H1 (cell line): ENCODE measurements around the gene SHROOM3. TPM values are rescaled to one million over a fixed set of nuclear protein-coding genes. Genes with fewer than 3 reads are reported as not detected.
"Not testable (repeated sequence)": the region's sequence is repeated elsewhere in the genome, so short reads cannot be mapped to it uniquely, and the experiment has no call there.

Experiments used
- CTCF ChIA-PET: fragments of 300-600 bp; sonication (Branson Sonifier 250); formaldehyde crosslinking; loops from one replicate; lab custom pipeline; 2021; ENCODE audit not compliant: partially characterized antibody; lab: Charles Lee
- POLR2A ChIA-PET: fragments of 300-600 bp; sonication (Branson Sonifier 250); formaldehyde crosslinking; loops from one replicate; lab custom pipeline; 2021; ENCODE audit warnings: inconsistent platforms; ENCODE audit not compliant: partially characterized antibody; lab: Charles Lee
- DNase-seq, 2 experiments: peaks; one replicate each; pipeline versions ENCODE4 v3.0.0 to v3.0.0-alpha.2; 2010 to 2022; ENCODE audit warnings: low spot score in 2 of 2, low read depth in 1 of 2, mixed read lengths in 1 of 2
- FAIRE-seq: peaks from 2 replicates; lab custom pipeline; 2011; peaks lifted over from hg19 to GRCh38; lab: Jason Lieb, UNC
- H2AFZ ChIP-seq: 2 replicates; pipeline ENCODE4 v1.8.1; 2012; ENCODE audit warnings: low read length, inconsistent platforms
- H2AK5ac ChIP-seq: 2 replicates; pipeline ENCODE4 v1.6.1; 2013; ENCODE audit warnings: low read depth, low read length
- H2BK120ac ChIP-seq: replicated peaks from 2 replicates; pipeline ENCODE3; 2013; ENCODE audit warnings: low read depth, low read length, inconsistent platforms
- H2BK12ac ChIP-seq: 2 replicates; pipeline ENCODE4 v1.6.1; 2013; ENCODE audit warnings: low read depth, low read length
- H2BK15ac ChIP-seq: 2 replicates; pipeline ENCODE4 v1.6.1; 2013; ENCODE audit warnings: low read length
- H2BK20ac ChIP-seq: 2 replicates; pipeline ENCODE4 v1.6.1; 2013; ENCODE audit warnings: low read length
- H2BK5ac ChIP-seq: 2 replicates; pipeline ENCODE4 v1.6.1; 2013; ENCODE audit warnings: low read depth, low read length
- H3K14ac ChIP-seq: 2 replicates; pipeline ENCODE4 v1.6.1; 2013; ENCODE audit warnings: inconsistent platforms; ENCODE audit not compliant: insufficient read length
- H3K18ac ChIP-seq: 2 replicates; pipeline ENCODE4 v1.6.1; 2013; ENCODE audit warnings: low read length; ENCODE audit errors: extremely low read depth
- H3K23ac ChIP-seq: 2 replicates; pipeline ENCODE4 v1.6.1; 2013; ENCODE audit warnings: inconsistent platforms; ENCODE audit not compliant: insufficient read length
- H3K23me2 ChIP-seq: 2 replicates; pipeline ENCODE4 v1.6.1; 2013; ENCODE audit warnings: low read depth, low read length
- H3K27ac ChIP-seq: 2 replicates; pipeline ENCODE4 v1.6.1; 2011; ENCODE audit warnings: low read depth, low read length, inconsistent platforms
- H3K27me3 ChIP-seq, 4 experiments: replicated peaks in 1 of 4; 1 replicate in 1 of 4; 2 replicates in 3 of 4; pipeline versions ENCODE4 v1.6.1 to v1.8.1; 2011 to 2013; ENCODE audit warnings: low read length in 3 of 4, mild to moderate bottlenecking in 3 of 4, inconsistent platforms in 2 of 4, mixed read lengths in 2 of 4, moderate library complexity in 1 of 4; ENCODE audit not compliant: control insufficient read depth in 3 of 4, insufficient read depth in 3 of 4; ENCODE audit errors: extremely low read depth in 1 of 4
- H3K36me3 ChIP-seq, 4 experiments: 2 replicates each; pipeline versions ENCODE4 v1.6.1 to v1.8.1; 2011 to 2013; ENCODE audit warnings: mild to moderate bottlenecking in 4 of 4, low read length in 3 of 4, moderate library complexity in 2 of 4, control low read depth in 1 of 4, inconsistent platforms in 1 of 4; ENCODE audit not compliant: insufficient read depth in 4 of 4, control insufficient read depth in 2 of 4
- H3K4ac ChIP-seq: replicated peaks from 2 replicates; pipeline ENCODE3; 2013; ENCODE audit warnings: low read length, low read depth, mixed read lengths, inconsistent platforms; ENCODE audit not compliant: insufficient read length
- H3K4me1 ChIP-seq, 4 experiments: replicated peaks in 1 of 4; 1 replicate in 1 of 4; 2 replicates in 3 of 4; pipeline versions ENCODE4 v1.6.1 to v1.8.1; 2011 to 2013; ENCODE audit warnings: low read length in 3 of 4, inconsistent platforms in 2 of 4, mixed read lengths in 1 of 4; ENCODE audit not compliant: insufficient read depth in 4 of 4, control insufficient read depth in 3 of 4
- H3K4me2 ChIP-seq, 2 experiments: 2 replicates each; pipeline versions ENCODE4 v1.6.1 to v1.8.1; 2011 to 2013; ENCODE audit warnings: low read depth in 2 of 2, low read length in 2 of 2, control low read depth in 1 of 2, inconsistent platforms in 1 of 2, mild to moderate bottlenecking in 1 of 2; ENCODE audit not compliant: insufficient read depth in 1 of 2
- H3K4me3 ChIP-seq, 4 experiments: fragments of 200-600, 300-600 bp in 1 of 4; sonication (generic), shearing (Covaris generic), sonication (Bioruptor Twin) in 1 of 4; 2 replicates each; pipeline versions ENCODE4 v1.5.1 to v1.8.1; 2011 to 2016; ENCODE audit warnings: low read length in 4 of 4, low read depth in 3 of 4, control low read depth in 2 of 4, inconsistent platforms in 2 of 4, mild to moderate bottlenecking in 2 of 4, mixed read lengths in 1 of 4, moderate library complexity in 1 of 4; ENCODE audit not compliant: insufficient read depth in 2 of 4; ENCODE audit errors: extremely low read depth in 1 of 4
- H3K56ac ChIP-seq: replicated peaks from 2 replicates; pipeline ENCODE3; 2013; ENCODE audit warnings: low read depth, mild to moderate bottlenecking, mixed read lengths, low read length, inconsistent platforms; ENCODE audit not compliant: insufficient read length
- H3K79me1 ChIP-seq: 2 replicates; pipeline ENCODE4 v1.6.1; 2013; ENCODE audit warnings: low read depth, low read length, control low read depth
- H3K79me2 ChIP-seq, 2 experiments: 2 replicates each; pipeline versions ENCODE4 v1.6.1 to v1.8.1; 2012 to 2013; ENCODE audit warnings: low read length in 2 of 2, mild to moderate bottlenecking in 2 of 2, inconsistent platforms in 1 of 2; ENCODE audit not compliant: insufficient read depth in 2 of 2, control insufficient read depth in 1 of 2
- H3K9ac ChIP-seq, 4 experiments: replicated peaks in 1 of 4; 1 replicate in 1 of 4; 2 replicates in 3 of 4; pipeline versions ENCODE4 v1.6.1 to v1.8.1; 2011 to 2013; ENCODE audit warnings: low read depth in 3 of 4, low read length in 3 of 4, control low read depth in 2 of 4, mild to moderate bottlenecking in 2 of 4, moderate library complexity in 2 of 4, inconsistent platforms in 1 of 4; ENCODE audit errors: extremely low read depth in 1 of 4
- H3K9me3 ChIP-seq, 2 experiments: 2 replicates each; pipeline versions ENCODE4 v1.6.1 to v1.8.1; 2012 to 2013; ENCODE audit warnings: mild to moderate bottlenecking in 2 of 2, moderate library complexity in 2 of 2, control low read depth in 1 of 2, inconsistent platforms in 1 of 2, low read depth in 1 of 2, low read length in 1 of 2, mixed read lengths in 1 of 2; ENCODE audit not compliant: insufficient read depth in 2 of 2
- H4K20me1 ChIP-seq, 2 experiments: replicated peaks in 1 of 2; 2 replicates each; pipeline versions ENCODE3 to v1.8.1; 2011 to 2013; ENCODE audit warnings: inconsistent platforms in 2 of 2, low read length in 2 of 2, mild to moderate bottlenecking in 1 of 2; ENCODE audit not compliant: insufficient read depth in 2 of 2, control insufficient read depth in 1 of 2
- H4K5ac ChIP-seq: 2 replicates; pipeline ENCODE4 v1.6.1; 2013; ENCODE audit warnings: low read length, low read depth, mixed read lengths, inconsistent platforms; ENCODE audit not compliant: insufficient read length
- H4K8ac ChIP-seq: 2 replicates; pipeline ENCODE4 v1.8.0; 2013; ENCODE audit warnings: mild to moderate bottlenecking, moderate library complexity, low read length, inconsistent platforms; ENCODE audit not compliant: insufficient read depth; ENCODE audit errors: extremely low read depth
- H4K91ac ChIP-seq: replicated peaks from 2 replicates; pipeline ENCODE3; 2013; ENCODE audit warnings: low read length, mixed read lengths, inconsistent platforms; ENCODE audit not compliant: insufficient read length
- polyA plus RNA-seq, 7 experiments: library from polyadenylated mRNA; depleted of rRNA in 3 of 7; stranded (reverse) in 5 of 7; unstranded in 2 of 7; fragments of >200 nt in 5 of 7; fragments of 200-250 nt in 2 of 7; gene quantifications; 1 replicate in 5 of 7; 2 replicates in 1 of 7; 4 replicates in 1 of 7; pipeline versions ENCODE4 v1.2.1 to v1.2.3, GENCODE V29; 2011 to 2013; ENCODE audit warnings: missing spikeins in 2 of 7, mixed read lengths in 2 of 7
- total RNA-seq: library from RNA; stranded (reverse); fragmentation: NEBNext Ultra II Directional; extraction: Animal tissue kit (Norgen Biotek cat#: 25700); gene quantifications from 2 replicates; pipeline ENCODE4 v1.2.1, GENCODE V29; 2021

Gene SHROOM3
- total and polyA plus RNA-seq, 2 of the 8 experiments (the other 6 are each of a cell fraction or from before 2014, with no cell fraction given): 15.8 to 34.0 TPM

DNA sequence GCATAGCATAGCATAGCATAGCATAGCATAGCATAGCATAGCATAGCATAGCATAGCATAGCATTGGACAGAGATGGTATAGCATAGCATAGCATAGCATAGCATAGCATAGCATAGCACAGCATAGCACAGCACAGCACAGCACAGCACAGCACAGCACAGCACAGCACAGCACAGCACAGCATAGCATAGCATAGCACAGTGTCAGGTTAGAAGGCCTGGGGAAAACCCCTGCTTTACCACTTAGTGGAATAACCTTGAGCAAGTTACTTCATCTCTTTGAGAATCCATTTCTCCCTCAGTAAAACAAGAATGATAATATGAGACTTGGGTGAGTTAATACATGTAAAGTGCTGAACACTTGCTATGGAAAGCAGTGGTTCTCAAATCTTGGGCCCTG, 173.5 kb downstream of the SHROOM3 start:
- H3K18ac ChIP-seq: peak overlapping the region; percentile 65
- not testable (repeated sequence) for H4K20me1 ChIP-seq, H4K8ac ChIP-seq, H2BK5ac ChIP-seq, H3K79me2 ChIP-seq, H3K56ac ChIP-seq, H3K4me3 ChIP-seq, H2BK120ac ChIP-seq, H2BK20ac ChIP-seq, H3K36me3 ChIP-seq, H3K9me3 ChIP-seq, H4K5ac ChIP-seq, H3K14ac ChIP-seq, H3K23ac ChIP-seq, H2AFZ ChIP-seq, H3K27me3 ChIP-seq, H3K9ac ChIP-seq, H3K27ac ChIP-seq, H3K4ac ChIP-seq, DNase-seq, H2AK5ac ChIP-seq, H4K91ac ChIP-seq, FAIRE-seq, H3K79me1 ChIP-seq, H3K23me2 ChIP-seq, H2BK15ac ChIP-seq
- CTCF ChIA-PET: interaction anchor here (1.3 to 1.5 kb wide), 2 partner anchors 118 to 125 kb away, joined by 3 read pairs; no protein-coding TSS in a partner anchor
- H3K4me1 ChIP-seq: peaks cover 17 to 29% (median 24%) of the 10 kb centered on the region in 4 experiments; a peak in 6 of 7 replicates
- H3K4me2 ChIP-seq: 0 out of 4 replicates have a peak overlapping the region, but pooled peaks of 1 of the 2 experiments have one; percentile 30
- POLR2A ChIA-PET: interaction anchor here (1.8 kb wide), 1 partner anchor 18 kb away, joined by 7 read pairs; no protein-coding TSS in a partner anchor
- H2BK12ac ChIP-seq: peak overlapping the region; percentile 91; the same call in 1 of the 2 replicates
